Panc1 (cell line): ENCODE data around the gene LIPE.

Source experiments
- POLR2AphosphoS5 ChIP-seq: IDR thresholded peaks from 2 replicates; pipeline ENCODE4 v1.6.1; 2012; ENCODE audit warnings: mild to moderate bottlenecking, low read depth, low read length, moderate library complexity
- TF ChIP-seq, protein P1 (sequence below): fragments of 450-650 bp; IDR thresholded peaks from 2 replicates; pipeline ENCODE4 v1.5.1; 2017; ENCODE audit warnings: mild to moderate bottlenecking

DNA sequence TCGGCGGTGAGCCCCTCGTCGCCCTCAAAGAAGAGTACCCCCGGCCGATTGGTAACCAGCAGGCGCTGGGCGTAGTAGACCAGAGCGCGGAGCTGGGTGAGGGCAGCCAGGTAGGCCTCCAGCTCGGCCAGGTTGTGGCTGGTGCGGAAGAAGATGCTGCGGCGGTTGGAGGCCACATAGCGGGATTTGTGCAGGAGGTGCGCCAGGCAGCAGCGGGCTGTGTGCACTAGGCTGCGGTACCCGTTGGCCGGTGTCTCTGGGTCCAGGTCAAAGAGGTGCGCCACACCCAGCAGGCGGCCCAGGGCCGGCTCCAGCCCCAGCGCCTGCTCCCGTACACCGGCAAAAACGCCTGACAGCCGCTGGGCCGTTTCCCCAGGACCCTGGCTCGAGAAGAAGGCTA lies 16.8 kb downstream of the LIPE start:
- TF ChIP-seq, protein P1, sequence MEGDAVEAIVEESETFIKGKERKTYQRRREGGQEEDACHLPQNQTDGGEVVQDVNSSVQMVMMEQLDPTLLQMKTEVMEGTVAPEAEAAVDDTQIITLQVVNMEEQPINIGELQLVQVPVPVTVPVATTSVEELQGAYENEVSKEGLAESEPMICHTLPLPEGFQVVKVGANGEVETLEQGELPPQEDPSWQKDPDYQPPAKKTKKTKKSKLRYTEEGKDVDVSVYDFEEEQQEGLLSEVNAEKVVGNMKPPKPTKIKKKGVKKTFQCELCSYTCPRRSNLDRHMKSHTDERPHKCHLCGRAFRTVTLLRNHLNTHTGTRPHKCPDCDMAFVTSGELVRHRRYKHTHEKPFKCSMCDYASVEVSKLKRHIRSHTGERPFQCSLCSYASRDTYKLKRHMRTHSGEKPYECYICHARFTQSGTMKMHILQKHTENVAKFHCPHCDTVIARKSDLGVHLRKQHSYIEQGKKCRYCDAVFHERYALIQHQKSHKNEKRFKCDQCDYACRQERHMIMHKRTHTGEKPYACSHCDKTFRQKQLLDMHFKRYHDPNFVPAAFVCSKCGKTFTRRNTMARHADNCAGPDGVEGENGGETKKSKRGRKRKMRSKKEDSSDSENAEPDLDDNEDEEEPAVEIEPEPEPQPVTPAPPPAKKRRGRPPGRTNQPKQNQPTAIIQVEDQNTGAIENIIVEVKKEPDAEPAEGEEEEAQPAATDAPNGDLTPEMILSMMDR, result no peak
- TF ChIP-seq POLR2AphosphoS5, result no peak
